ENCODE measurements around the gene CISD3. TPM values are rescaled to one million over a fixed set of nuclear protein-coding genes. Genes with fewer than 3 reads are reported as not detected.
A peak's percentile ranks its signal among the peaks of the same experiment; 100 is the strongest.

CISD3 gene
- total RNA-seq, 1 donor from 2014 or later: 9.0 TPM

DNA sequence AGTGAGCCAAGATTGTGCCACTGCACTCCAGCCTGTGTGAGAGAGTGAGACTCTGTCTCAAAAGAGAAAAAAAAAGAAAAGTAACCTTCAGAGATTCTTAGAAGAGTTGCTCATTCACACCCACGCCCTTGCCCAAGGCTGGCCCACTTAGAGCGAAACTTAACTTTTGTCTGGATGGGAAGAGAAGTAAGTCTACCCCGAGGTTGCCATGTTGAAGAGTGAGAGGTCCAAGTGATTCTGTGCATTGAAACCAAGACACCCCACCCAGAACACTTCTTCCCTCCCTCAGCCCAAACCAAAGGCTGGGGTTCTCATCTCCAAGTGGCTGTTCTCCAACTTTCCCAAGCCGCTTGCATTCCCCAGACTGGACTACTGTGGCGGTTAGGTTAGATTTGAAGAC is 2.4 kb upstream of the CISD3 start:
- H3K4me3 Mint-ChIP-seq: peak overlapping the region; percentile 89
- TF ChIP-seq, protein P1, sequence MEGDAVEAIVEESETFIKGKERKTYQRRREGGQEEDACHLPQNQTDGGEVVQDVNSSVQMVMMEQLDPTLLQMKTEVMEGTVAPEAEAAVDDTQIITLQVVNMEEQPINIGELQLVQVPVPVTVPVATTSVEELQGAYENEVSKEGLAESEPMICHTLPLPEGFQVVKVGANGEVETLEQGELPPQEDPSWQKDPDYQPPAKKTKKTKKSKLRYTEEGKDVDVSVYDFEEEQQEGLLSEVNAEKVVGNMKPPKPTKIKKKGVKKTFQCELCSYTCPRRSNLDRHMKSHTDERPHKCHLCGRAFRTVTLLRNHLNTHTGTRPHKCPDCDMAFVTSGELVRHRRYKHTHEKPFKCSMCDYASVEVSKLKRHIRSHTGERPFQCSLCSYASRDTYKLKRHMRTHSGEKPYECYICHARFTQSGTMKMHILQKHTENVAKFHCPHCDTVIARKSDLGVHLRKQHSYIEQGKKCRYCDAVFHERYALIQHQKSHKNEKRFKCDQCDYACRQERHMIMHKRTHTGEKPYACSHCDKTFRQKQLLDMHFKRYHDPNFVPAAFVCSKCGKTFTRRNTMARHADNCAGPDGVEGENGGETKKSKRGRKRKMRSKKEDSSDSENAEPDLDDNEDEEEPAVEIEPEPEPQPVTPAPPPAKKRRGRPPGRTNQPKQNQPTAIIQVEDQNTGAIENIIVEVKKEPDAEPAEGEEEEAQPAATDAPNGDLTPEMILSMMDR (conservative IDR thresholded peaks at IDR 0.05): no peak

GRCh38 chr17:38728290-38728831 is 1.8 kb upstream of the CISD3 start:
- Mint-ChIP-seq H3K36me3 (ENCODE audit: low read depth) (peaks cover 6% of the 10 kb centered on the region), H3K27ac (ENCODE audit: unreplicated experiment) (no peak overlapping the region), H3K4me3 (peak overlapping the region; percentile 89), H3K9me3 (no peaks in the 10 kb centered on the region), H3K4me1 (peaks cover 28% of the 10 kb centered on the region), H3K27me3 (ENCODE audit: low read depth) (peaks cover 12% of the 10 kb centered on the region)
- TF ChIP-seq, protein P1 (conservative IDR thresholded peaks at IDR 0.05): no peak
- no peak for DNase-seq (ENCODE audit: low read depth, low spot score)

More for the DNA sequence above, 2.4 kb upstream of the CISD3 start:
- peaks cover 3% of the 10 kb centered on the region for H3K36me3 Mint-ChIP-seq (ENCODE audit: low read depth)
- DNase-seq (ENCODE audit: low read depth, low spot score): no peak
- peaks cover 25% of the 10 kb centered on the region for H3K4me1 Mint-ChIP-seq
- H3K9me3 Mint-ChIP-seq: no peaks in the 10 kb centered on the region
- H3K27ac Mint-ChIP-seq (ENCODE audit: unreplicated experiment): no peak overlapping the region
- peaks cover 12% of the 10 kb centered on the region for H3K27me3 Mint-ChIP-seq (ENCODE audit: low read depth)

GRCh38 chr17:38729368-38729885 is 714 bp upstream of the CISD3 start:
- TF ChIP-seq, protein P1 (conservative IDR thresholded peaks at IDR 0.05): no peak
- no peak overlapping the region for H3K27ac Mint-ChIP-seq (ENCODE audit: unreplicated experiment)
- H3K9me3 Mint-ChIP-seq: no peaks in the 10 kb centered on the region
- DNase-seq (ENCODE audit: low read depth, low spot score): no peak
- peak overlapping the region; percentile 89 for H3K4me3 Mint-ChIP-seq
- H3K27me3 Mint-ChIP-seq (ENCODE audit: low read depth): peaks cover 12% of the 10 kb centered on the region
- peaks cover 29% of the 10 kb centered on the region for H3K4me1 Mint-ChIP-seq
- H3K36me3 Mint-ChIP-seq (ENCODE audit: low read depth): peaks cover 6% of the 10 kb centered on the region

DNA sequence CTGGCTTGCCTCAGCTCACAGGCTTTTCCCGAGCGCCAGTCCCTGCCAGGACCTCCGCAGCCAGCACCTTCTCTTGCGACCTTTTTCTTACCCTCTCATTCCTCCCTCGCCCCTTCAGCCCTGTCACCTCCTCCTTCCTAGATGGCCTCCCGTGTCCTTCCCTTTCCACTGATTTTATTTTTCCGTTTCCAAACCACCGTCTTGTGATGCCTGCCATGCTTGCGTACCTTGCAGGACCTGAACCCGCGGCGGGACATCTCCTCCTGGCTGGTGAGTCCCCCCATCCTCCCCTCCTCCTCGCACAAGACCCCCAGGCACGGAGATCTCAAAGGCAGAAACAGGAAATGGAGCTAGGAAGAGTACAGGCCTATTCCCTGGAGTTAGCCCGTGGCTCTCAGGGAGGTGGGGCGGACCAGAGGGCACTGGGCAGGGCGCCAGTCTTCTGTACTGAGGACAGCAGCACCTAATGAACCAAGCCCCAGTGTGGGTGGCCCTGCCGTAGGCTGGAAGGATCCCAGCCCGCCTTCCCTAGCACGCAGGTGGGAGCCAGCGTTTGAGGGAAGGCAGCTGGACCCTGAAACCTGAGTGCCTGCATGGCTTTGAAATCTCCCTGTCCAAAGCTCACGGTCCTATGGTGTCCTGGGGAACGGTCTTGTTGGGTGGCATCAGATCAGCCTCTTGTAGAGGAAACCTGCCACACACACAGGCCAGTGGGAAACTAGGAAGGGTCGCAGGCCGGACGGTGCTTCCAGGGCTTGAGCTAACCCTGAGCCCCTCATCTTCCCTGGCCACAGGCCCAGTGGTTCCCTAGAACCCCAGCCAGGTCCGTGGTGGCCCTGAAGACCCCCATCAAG is 612 bp downstream of the CISD3 start:
- TF ChIP-seq, protein P1 (conservative IDR thresholded peaks at IDR 0.05): no peak
- peaks cover 30% of the 10 kb centered on the region for H3K4me1 Mint-ChIP-seq
- peaks cover 6% of the 10 kb centered on the region for H3K36me3 Mint-ChIP-seq (ENCODE audit: low read depth)
- peak overlapping the region; percentile 92 for H3K27ac Mint-ChIP-seq (ENCODE audit: unreplicated experiment)
- no peaks in the 10 kb centered on the region for H3K9me3 Mint-ChIP-seq
- peak overlapping the region; percentile 93 for H3K4me3 Mint-ChIP-seq
- DNase-seq (ENCODE audit: low read depth, low spot score): no peak
- H3K27me3 Mint-ChIP-seq (ENCODE audit: low read depth): peaks cover 12% of the 10 kb centered on the region

GRCh38 chr17:38731526-38732294 is 1.6 kb downstream of the CISD3 start:
- Mint-ChIP-seq H3K4me3 (peak overlapping the region; percentile 93), H3K27me3 (ENCODE audit: low read depth) (peaks cover 12% of the 10 kb centered on the region), H3K4me1 (peaks cover 30% of the 10 kb centered on the region), H3K27ac (ENCODE audit: unreplicated experiment) (no peak overlapping the region), H3K9me3 (no peaks in the 10 kb centered on the region), H3K36me3 (ENCODE audit: low read depth) (peaks cover 6% of the 10 kb centered on the region)
- no peak for DNase-seq (ENCODE audit: low read depth, low spot score)
- TF ChIP-seq, protein P1 (conservative IDR thresholded peaks at IDR 0.05): no peak
